Liver (tissue), 9 donors: ENCODE measurements around the gene KIRREL3. TPM values are rescaled to one million over a fixed set of nuclear protein-coding genes. Genes with fewer than 3 reads are reported as not detected.

Source experiments
- DNase-seq: peaks from one replicate; pipeline ENCODE4 v3.0.0-alpha.2; 2017; ENCODE audit warnings: low spot score
- H3K27ac ChIP-seq, 2 donors: one replicate each; pipeline ENCODE4 v1.7.0; 2013; ENCODE audit warnings: inconsistent platforms in 2 of 2, low read length in 2 of 2, control low read depth in 1 of 2, low read depth in 1 of 2, mild to moderate bottlenecking in 1 of 2
- H3K27me3 ChIP-seq, 4 donors: one replicate each; pipeline versions ENCODE4 v1.6.1 to v1.7.0; 2013; ENCODE audit warnings: low read length in 3 of 4, inconsistent platforms in 1 of 4, mild to moderate bottlenecking in 1 of 4, moderate library complexity in 1 of 4; ENCODE audit not compliant: control insufficient read depth in 4 of 4, insufficient read depth in 4 of 4
- H3K36me3 ChIP-seq, 4 donors: one replicate each; pipeline versions ENCODE4 v1.6.1 to v1.7.0; 2013; ENCODE audit warnings: low read length in 3 of 4, mild to moderate bottlenecking in 3 of 4, low read depth in 1 of 4, moderate library complexity in 1 of 4; ENCODE audit not compliant: control insufficient read depth in 4 of 4, insufficient read depth in 3 of 4
- H3K4me1 ChIP-seq, 4 donors: one replicate each; pipeline versions ENCODE4 v1.6.1 to v1.7.0; 2013; ENCODE audit warnings: low read length in 3 of 4, mild to moderate bottlenecking in 3 of 4, moderate library complexity in 1 of 4; ENCODE audit not compliant: control insufficient read depth in 4 of 4, insufficient read depth in 4 of 4
- H3K4me3 ChIP-seq, 3 donors: one replicate each; pipeline versions ENCODE4 v1.6.1 to v1.7.0; 2013; ENCODE audit warnings: low read length in 3 of 3, control low read depth in 1 of 3, low read depth in 1 of 3, mild to moderate bottlenecking in 1 of 3
- H3K9ac ChIP-seq, 2 donors: one replicate each; pipeline ENCODE4 v1.7.0; 2013; ENCODE audit warnings: low read length in 2 of 2, mild to moderate bottlenecking in 2 of 2, moderate library complexity in 2 of 2, control low read depth in 1 of 2, low read depth in 1 of 2
- H3K9me3 ChIP-seq, 4 donors: one replicate each; pipeline versions ENCODE4 v1.6.1 to v1.7.0; 2013; ENCODE audit warnings: low read length in 3 of 4; ENCODE audit not compliant: control insufficient read depth in 4 of 4
- EGR1 ChIP-seq, 2 donors: IDR thresholded peaks; 2 replicates each; pipeline ENCODE4 v1.6.1; 2016 to 2018; ENCODE audit warnings: antibody characterized with exemption in 2 of 2, low read depth in 2 of 2
- FOXA1 ChIP-seq: IDR thresholded peaks from 2 replicates; pipeline ENCODE4 v1.6.1; 2016; ENCODE audit warnings: antibody characterized with exemption
- FOXA2 ChIP-seq: IDR thresholded peaks from 2 replicates; pipeline ENCODE4 v1.6.1; 2016; ENCODE audit warnings: antibody characterized with exemption
- HNF4G ChIP-seq: IDR thresholded peaks from 2 replicates; pipeline ENCODE4 v1.6.1; 2016; ENCODE audit warnings: antibody characterized with exemption
- JUND ChIP-seq, 2 donors: IDR thresholded peaks; 2 replicates each; pipeline ENCODE4 v1.6.1; 2016; ENCODE audit warnings: antibody characterized with exemption in 2 of 2
- NR2F2 ChIP-seq: IDR thresholded peaks from 2 replicates; pipeline ENCODE4 v1.6.1; 2016; ENCODE audit warnings: antibody characterized with exemption
- RAD21 ChIP-seq, 2 donors: IDR thresholded peaks; 2 replicates each; pipeline ENCODE4 v1.6.1; 2016; ENCODE audit warnings: antibody characterized with exemption in 2 of 2, mild to moderate bottlenecking in 2 of 2
- RXRA ChIP-seq, 2 donors: IDR thresholded peaks; 2 replicates each; pipeline ENCODE4 v1.6.1; 2017 to 2018; ENCODE audit warnings: antibody characterized with exemption in 2 of 2, mild to moderate bottlenecking in 1 of 2
- SP1 ChIP-seq: IDR thresholded peaks from 2 replicates; pipeline ENCODE4 v1.6.1; 2018; ENCODE audit warnings: antibody characterized with exemption, mild to moderate bottlenecking
- TAF1 ChIP-seq: conservative IDR thresholded peaks from 2 replicates; pipeline ENCODE4 v1.6.1; 2016; ENCODE audit warnings: antibody characterized with exemption, mild to moderate bottlenecking
- YY1 ChIP-seq: IDR thresholded peaks from 2 replicates; pipeline ENCODE4 v1.6.1; 2016; ENCODE audit warnings: antibody characterized with exemption, mild to moderate bottlenecking
- WGBS: extraction: QIAGEN DNeasy Blood & Tissue Kit; methylation state at CpG from one replicate; pipeline ENCODE4 v1.1.7; 2013; 5-methylcytosine and 5-hydroxymethylcytosine counted together
- polyA plus RNA-seq, 2 donors: library from polyadenylated mRNA; stranded (reverse) in 1 of 2; unstranded in 1 of 2; fragments of 200-250 nt in 1 of 2; fragments of >200 nt in 1 of 2; fragmentation: Nextera tagmentation in 1 of 2; extraction: Ambion mirVana in 1 of 2; gene quantifications; one replicate each; pipeline versions ENCODE4 v1.2.1 to v1.2.3, GENCODE V29; 2013 to 2015
- total RNA-seq, 2 donors: library from RNA; depleted of rRNA; stranded (reverse); fragments of >200 nt; gene quantifications; one replicate each; pipeline ENCODE4 v1.2.3, GENCODE V29; 2014
- TF ChIP-seq, protein P1 (sequence below): IDR thresholded peaks from 2 replicates; pipeline ENCODE4 v1.6.1; 2016; ENCODE audit warnings: antibody characterized with exemption
- TF ChIP-seq, protein P2 (sequence below): IDR thresholded peaks from 2 replicates; pipeline ENCODE4 v1.6.1; 2016; ENCODE audit warnings: antibody characterized with exemption, mild to moderate bottlenecking
- TF ChIP-seq, protein P3 (sequence below): IDR thresholded peaks from 2 replicates; pipeline ENCODE4 v1.6.1; 2016; ENCODE audit warnings: antibody characterized with exemption
- TF ChIP-seq, protein P4 (sequence below): IDR thresholded peaks from 2 replicates; pipeline ENCODE4 v1.6.1; 2016; ENCODE audit warnings: antibody characterized with exemption
- TF ChIP-seq, protein P5 (sequence below): fragments of 150-350 bp; IDR thresholded peaks from 2 replicates; pipeline ENCODE4 v1.5.1; 2017; ENCODE audit warnings: improper control_type of control experiment, low read depth, low read length; ENCODE audit not compliant: missing input control
- donor health status: healthy.
- donor health status: healthy.
- donor health status: healthy.
- donor health status: healthy.
- donor health status: healthy.

The KIRREL3 gene
- total and polyA plus RNA-seq, 4 donors: 0.03 to 0.29 (median 0.08) TPM; not detected in 1

DNA sequence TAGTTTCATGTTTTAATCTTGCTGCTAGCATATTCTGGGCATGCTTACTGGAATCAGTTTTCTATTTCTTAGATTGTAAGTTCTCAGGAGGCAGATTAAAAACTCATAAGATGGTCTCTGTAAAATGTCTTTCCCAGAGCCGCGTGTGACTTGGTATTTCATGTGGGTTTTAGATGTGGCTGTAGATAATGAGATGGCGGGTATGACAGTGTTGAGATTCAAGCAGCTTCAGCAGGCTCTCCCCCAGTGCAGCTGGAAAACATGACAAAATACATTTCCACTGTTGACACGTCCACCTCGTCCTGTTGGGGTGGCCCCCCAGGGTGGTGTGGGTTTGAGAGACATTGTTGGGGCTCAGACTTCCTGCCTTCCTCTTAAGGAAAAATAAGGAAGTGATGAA, 106.8 kb downstream of the KIRREL3 start:
- Histone ChIP-seq H3K9ac (no peak overlapping the region), H3K4me1 (no peaks in the 10 kb centered on the region), H3K27ac (no peak overlapping the region), H3K4me3 (no peak overlapping the region), H3K9me3 (peaks cover 7 to 16% (median 12%) of the 10 kb centered on the region in 4 donors), H3K36me3 (no peaks in the 10 kb centered on the region), H3K27me3 (no peaks in the 10 kb centered on the region)
- no peak for DNase-seq
- WGBS: 41% methylated on average over 5 of the region's 5 CpGs
- TF ChIP-seq NR2F2 (no peak), TAF1 (no peak), YY1 (no peak), FOXA1 (no peak), HNF4G (no peak)

DNA sequence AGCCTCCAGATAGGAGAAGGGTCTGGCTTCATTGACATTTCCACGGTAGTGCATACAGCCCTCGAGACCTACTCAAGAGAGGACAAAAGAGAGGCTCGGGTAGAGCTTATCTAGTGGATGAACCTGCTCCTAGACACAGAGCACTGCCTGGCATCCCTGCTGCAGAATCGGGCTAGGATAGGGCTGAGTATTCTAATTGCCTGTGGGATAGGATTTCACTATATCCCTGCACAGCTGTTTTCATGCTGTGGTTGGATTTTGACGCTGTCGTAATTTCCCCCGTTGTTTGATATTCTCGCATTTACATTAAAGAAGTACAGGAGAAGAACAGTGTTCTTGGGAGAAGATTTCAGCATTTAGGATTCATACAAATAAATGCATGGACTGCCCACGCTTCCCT, 107.8 kb downstream of the KIRREL3 start:
- Histone ChIP-seq H3K4me1 (no peaks in the 10 kb centered on the region), H3K27ac (no peak overlapping the region), H3K9me3 (peaks cover 7 to 16% (median 10%) of the 10 kb centered on the region in 4 donors), H3K27me3 (no peaks in the 10 kb centered on the region), H3K9ac (no peak overlapping the region), H3K4me3 (no peak overlapping the region), H3K36me3 (no peaks in the 10 kb centered on the region)
- DNase-seq: no peak
- TF ChIP-seq, protein P1, sequence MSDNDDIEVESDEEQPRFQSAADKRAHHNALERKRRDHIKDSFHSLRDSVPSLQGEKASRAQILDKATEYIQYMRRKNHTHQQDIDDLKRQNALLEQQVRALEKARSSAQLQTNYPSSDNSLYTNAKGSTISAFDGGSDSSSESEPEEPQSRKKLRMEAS: no peak
- no peak for TF ChIP-seq NR2F2
- TF ChIP-seq, protein P2, sequence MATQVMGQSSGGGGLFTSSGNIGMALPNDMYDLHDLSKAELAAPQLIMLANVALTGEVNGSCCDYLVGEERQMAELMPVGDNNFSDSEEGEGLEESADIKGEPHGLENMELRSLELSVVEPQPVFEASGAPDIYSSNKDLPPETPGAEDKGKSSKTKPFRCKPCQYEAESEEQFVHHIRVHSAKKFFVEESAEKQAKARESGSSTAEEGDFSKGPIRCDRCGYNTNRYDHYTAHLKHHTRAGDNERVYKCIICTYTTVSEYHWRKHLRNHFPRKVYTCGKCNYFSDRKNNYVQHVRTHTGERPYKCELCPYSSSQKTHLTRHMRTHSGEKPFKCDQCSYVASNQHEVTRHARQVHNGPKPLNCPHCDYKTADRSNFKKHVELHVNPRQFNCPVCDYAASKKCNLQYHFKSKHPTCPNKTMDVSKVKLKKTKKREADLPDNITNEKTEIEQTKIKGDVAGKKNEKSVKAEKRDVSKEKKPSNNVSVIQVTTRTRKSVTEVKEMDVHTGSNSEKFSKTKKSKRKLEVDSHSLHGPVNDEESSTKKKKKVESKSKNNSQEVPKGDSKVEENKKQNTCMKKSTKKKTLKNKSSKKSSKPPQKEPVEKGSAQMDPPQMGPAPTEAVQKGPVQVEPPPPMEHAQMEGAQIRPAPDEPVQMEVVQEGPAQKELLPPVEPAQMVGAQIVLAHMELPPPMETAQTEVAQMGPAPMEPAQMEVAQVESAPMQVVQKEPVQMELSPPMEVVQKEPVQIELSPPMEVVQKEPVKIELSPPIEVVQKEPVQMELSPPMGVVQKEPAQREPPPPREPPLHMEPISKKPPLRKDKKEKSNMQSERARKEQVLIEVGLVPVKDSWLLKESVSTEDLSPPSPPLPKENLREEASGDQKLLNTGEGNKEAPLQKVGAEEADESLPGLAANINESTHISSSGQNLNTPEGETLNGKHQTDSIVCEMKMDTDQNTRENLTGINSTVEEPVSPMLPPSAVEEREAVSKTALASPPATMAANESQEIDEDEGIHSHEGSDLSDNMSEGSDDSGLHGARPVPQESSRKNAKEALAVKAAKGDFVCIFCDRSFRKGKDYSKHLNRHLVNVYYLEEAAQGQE: no peak
- TF ChIP-seq RXRA (IDR thresholded peaks at IDR 0.05): no peak
- no peak for TF ChIP-seq JUND (IDR thresholded peaks at IDR 0.05)
- TF ChIP-seq EGR1 (IDR thresholded peaks at IDR 0.05; ENCODE audit: low read depth in 2 of 2): no peak
- TF ChIP-seq HNF4G: no peak
- TF ChIP-seq FOXA1: no peak
- no peak for TF ChIP-seq RAD21 (IDR thresholded peaks at IDR 0.05)
- TF ChIP-seq, protein P3, sequence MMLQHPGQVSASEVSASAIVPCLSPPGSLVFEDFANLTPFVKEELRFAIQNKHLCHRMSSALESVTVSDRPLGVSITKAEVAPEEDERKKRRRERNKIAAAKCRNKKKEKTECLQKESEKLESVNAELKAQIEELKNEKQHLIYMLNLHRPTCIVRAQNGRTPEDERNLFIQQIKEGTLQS: no peak
- TF ChIP-seq FOXA2: no peak
- 74% methylated on average over 9 of the region's 9 CpGs for WGBS

DNA sequence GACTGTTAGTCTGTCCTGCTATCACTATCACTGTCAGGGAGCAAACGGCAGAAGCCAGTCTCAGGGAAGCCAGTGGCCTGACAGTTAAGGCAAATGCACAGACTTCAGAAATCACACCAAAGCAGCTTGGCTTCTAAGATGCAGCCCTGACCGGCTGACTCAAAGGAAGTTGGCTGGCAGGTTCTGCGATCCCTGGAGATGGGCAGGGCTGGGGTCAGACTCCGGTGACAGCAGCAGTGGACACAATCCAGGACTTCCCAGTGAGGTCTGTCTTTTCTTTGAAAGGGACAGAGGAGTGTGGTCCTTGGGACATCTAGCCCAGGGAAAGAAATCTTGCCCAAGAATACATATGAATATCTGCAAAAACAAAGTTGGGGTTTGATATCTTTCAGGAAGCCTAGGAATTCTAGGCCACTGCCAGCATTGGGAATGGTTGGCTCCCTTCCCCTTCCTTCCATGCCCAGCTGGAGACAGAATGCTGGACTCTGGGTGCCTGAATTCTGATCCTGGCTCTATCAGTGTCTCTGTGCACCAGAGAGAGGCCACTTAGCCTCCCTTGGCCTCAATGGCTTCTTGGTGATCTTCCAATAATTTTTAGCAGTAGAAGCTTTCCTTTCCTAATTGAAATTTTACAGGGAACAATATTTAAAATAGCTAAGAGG, 108.9 kb downstream of the KIRREL3 start:
- H3K9ac ChIP-seq: no peak overlapping the region
- H3K27ac ChIP-seq: no peak overlapping the region
- no peak overlapping the region for H3K4me3 ChIP-seq
- H3K4me1 ChIP-seq: no peaks in the 10 kb centered on the region
- no peaks in the 10 kb centered on the region for H3K27me3 ChIP-seq
- 64% methylated on average over 4 of the region's 4 CpGs for WGBS
- no peaks in the 10 kb centered on the region for H3K36me3 ChIP-seq
- no peak for DNase-seq
- peaks cover 3 to 12% (median 8%) of the 10 kb centered on the region in 4 donors for H3K9me3 ChIP-seq
- TF ChIP-seq, protein P2: no peak
- TF ChIP-seq, protein P4, sequence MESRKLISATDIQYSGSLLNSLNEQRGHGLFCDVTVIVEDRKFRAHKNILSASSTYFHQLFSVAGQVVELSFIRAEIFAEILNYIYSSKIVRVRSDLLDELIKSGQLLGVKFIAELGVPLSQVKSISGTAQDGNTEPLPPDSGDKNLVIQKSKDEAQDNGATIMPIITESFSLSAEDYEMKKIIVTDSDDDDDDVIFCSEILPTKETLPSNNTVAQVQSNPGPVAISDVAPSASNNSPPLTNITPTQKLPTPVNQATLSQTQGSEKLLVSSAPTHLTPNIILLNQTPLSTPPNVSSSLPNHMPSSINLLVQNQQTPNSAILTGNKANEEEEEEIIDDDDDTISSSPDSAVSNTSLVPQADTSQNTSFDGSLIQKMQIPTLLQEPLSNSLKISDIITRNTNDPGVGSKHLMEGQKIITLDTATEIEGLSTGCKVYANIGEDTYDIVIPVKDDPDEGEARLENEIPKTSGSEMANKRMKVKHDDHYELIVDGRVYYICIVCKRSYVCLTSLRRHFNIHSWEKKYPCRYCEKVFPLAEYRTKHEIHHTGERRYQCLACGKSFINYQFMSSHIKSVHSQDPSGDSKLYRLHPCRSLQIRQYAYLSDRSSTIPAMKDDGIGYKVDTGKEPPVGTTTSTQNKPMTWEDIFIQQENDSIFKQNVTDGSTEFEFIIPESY: no peak
- TF ChIP-seq NR2F2 (no peak), SP1 (no peak), HNF4G (no peak), FOXA1 (no peak), RXRA (IDR thresholded peaks at IDR 0.05) (no peak)
- TF ChIP-seq, protein P5, sequence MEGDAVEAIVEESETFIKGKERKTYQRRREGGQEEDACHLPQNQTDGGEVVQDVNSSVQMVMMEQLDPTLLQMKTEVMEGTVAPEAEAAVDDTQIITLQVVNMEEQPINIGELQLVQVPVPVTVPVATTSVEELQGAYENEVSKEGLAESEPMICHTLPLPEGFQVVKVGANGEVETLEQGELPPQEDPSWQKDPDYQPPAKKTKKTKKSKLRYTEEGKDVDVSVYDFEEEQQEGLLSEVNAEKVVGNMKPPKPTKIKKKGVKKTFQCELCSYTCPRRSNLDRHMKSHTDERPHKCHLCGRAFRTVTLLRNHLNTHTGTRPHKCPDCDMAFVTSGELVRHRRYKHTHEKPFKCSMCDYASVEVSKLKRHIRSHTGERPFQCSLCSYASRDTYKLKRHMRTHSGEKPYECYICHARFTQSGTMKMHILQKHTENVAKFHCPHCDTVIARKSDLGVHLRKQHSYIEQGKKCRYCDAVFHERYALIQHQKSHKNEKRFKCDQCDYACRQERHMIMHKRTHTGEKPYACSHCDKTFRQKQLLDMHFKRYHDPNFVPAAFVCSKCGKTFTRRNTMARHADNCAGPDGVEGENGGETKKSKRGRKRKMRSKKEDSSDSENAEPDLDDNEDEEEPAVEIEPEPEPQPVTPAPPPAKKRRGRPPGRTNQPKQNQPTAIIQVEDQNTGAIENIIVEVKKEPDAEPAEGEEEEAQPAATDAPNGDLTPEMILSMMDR: no peak
- TF ChIP-seq, protein P1: no peak
